Natural killer cell (primary cell): ENCODE data around the gene CALML6. TPM values are rescaled to one million over a fixed set of nuclear protein-coding genes. Genes with fewer than 3 reads are reported as not detected.

Experiments used
- ATAC-seq, 3 donors: fragments of 150-1000 bp in 2 of 3; fragments of 200-7000 bp in 1 of 3; cut with Tn5 transposase; 1 replicate in 1 of 3; 2 replicates in 2 of 3; pipeline ENCODE4 v1.10.0; 2021; ENCODE audit warnings: mild to moderate bottlenecking in 2 of 3, moderate library complexity in 2 of 3
- DNase-seq, 2 donors: peaks; one replicate each; pipeline versions ENCODE4 v3.0.0 to v3.0.0-alpha.2; 2013 to 2021; ENCODE audit warnings: mixed read lengths in 1 of 2
- H3K27ac ChIP-seq: one replicate; pipeline ENCODE4 v1.5.1; 2013; ENCODE audit warnings: mild to moderate bottlenecking, low read length
- H3K27me3 ChIP-seq: one replicate; pipeline ENCODE4 v1.6.1; 2013; ENCODE audit warnings: low read length; ENCODE audit not compliant: control insufficient read depth, insufficient read depth
- H3K36me3 ChIP-seq: one replicate; pipeline ENCODE4 v1.6.1; 2013; ENCODE audit warnings: low read length; ENCODE audit not compliant: control insufficient read depth, insufficient read depth
- H3K4me1 ChIP-seq: one replicate; pipeline ENCODE4 v1.6.1; 2013; ENCODE audit warnings: low read length; ENCODE audit not compliant: control insufficient read depth, insufficient read depth
- H3K4me3 ChIP-seq: one replicate; pipeline ENCODE4 v1.5.1; 2013; ENCODE audit warnings: low read length
- H3K9me3 ChIP-seq: one replicate; pipeline ENCODE4 v1.6.1; 2013; ENCODE audit warnings: low read length; ENCODE audit not compliant: control insufficient read depth, insufficient read depth
- H3K27ac Mint-ChIP-seq, 2 donors: one replicate each; pipeline ENCODE4 v1.8.0; 2022; ENCODE audit warnings: mild to moderate bottlenecking in 2 of 2, mixed read lengths in 2 of 2, moderate library complexity in 1 of 2
- H3K27me3 Mint-ChIP-seq, 2 donors: one replicate each; pipeline ENCODE4 v1.8.0; 2022; ENCODE audit warnings: low read depth in 2 of 2, mixed read lengths in 2 of 2
- H3K36me3 Mint-ChIP-seq: one replicate; pipeline ENCODE4 v1.8.0; 2022; ENCODE audit warnings: mixed read lengths
- H3K4me1 Mint-ChIP-seq, 2 donors: one replicate each; pipeline ENCODE4 v1.8.0; 2022; ENCODE audit warnings: mixed read lengths in 2 of 2
- H3K4me3 Mint-ChIP-seq: one replicate; pipeline ENCODE4 v1.8.0; 2022; ENCODE audit warnings: mild to moderate bottlenecking, moderate library complexity, mixed read lengths
- H3K9me3 Mint-ChIP-seq, 2 donors: one replicate each; pipeline ENCODE4 v1.8.0; 2022; ENCODE audit warnings: mixed read lengths in 2 of 2
- CTCF ChIP-seq: fragments of 200-600 bp; IDR thresholded peaks from one replicate; pipeline ENCODE4 v1.8.0; 2022; ENCODE audit warnings: antibody characterized with exemption
- WGBS: methylation state at CpG from one replicate; pipeline ENCODE4 v1.1.7; 2013; ENCODE audit warnings: missing lambda C conversion rate; ENCODE audit not compliant: insufficient coverage; 5-methylcytosine and 5-hydroxymethylcytosine counted together
- intact Hi-C: fragments of 100-400 bp; cut with micrococcal nuclease; formaldehyde crosslinking; loops from one replicate; pipeline ENCODE4 v1.14.2; 2022
- total RNA-seq, 4 donors: library from RNA; stranded (reverse); fragments of 120-200 nt in 1 of 4; gene quantifications; one replicate each; pipeline versions ENCODE4 v1.2.3 to v1.2.4, GENCODE V29; 2013 to 2022

The CALML6 gene
- total RNA-seq, 3 donors from 2014 or later (not counting 1 experiment from before 2014, with no cell fraction given) = 2.1 to 3.9 (median 2.9) TPM

GRCh38 chr1:1917995-1918900 is 3.2 kb downstream of the CALML6 start:
- peaks cover 0 to 4% of the 10 kb centered on the region in 2 donors for H3K27me3 Mint-ChIP-seq
- Histone ChIP-seq H3K4me3 (no peak overlapping the region), H3K4me1 (peaks cover 22% of the 10 kb centered on the region), H3K36me3 (no peaks in the 10 kb centered on the region), H3K27ac (no peak overlapping the region), H3K27me3 (no peaks in the 10 kb centered on the region), H3K9me3 (no peaks in the 10 kb centered on the region)
- WGBS = 52% methylated on average over 46 of the region's 46 CpGs
- no peaks in the 10 kb centered on the region for H3K36me3 Mint-ChIP-seq
- no peak for DNase-seq
- H3K9me3 Mint-ChIP-seq = no peaks in the 10 kb centered on the region
- no peak for TF ChIP-seq CTCF
- H3K4me3 Mint-ChIP-seq = peak overlapping the region; percentile 56
- no peak for ATAC-seq
- intact Hi-C loops = no loop called here
- peaks cover 0 to 7% of the 10 kb centered on the region in 2 donors for H3K4me1 Mint-ChIP-seq
- no peak overlapping the region for H3K27ac Mint-ChIP-seq

- DNase-seq (no peak), ATAC-seq (peak in 2 of 3 donors; percentile 19 to 29)
- no peaks in the 10 kb centered on the region for H3K36me3 ChIP-seq
- no peaks in the 10 kb centered on the region for H3K9me3 ChIP-seq
- H3K27ac Mint-ChIP-seq = peak within 1 kb of the TSS; percentile 38 to 79
- H3K27ac ChIP-seq = peak within 1 kb of the TSS; percentile 46
- H3K27me3 Mint-ChIP-seq = no peaks in the 10 kb centered on the region
- H3K4me3 ChIP-seq = peak within 1 kb of the TSS; percentile 29
- H3K4me1 ChIP-seq = peaks cover 22% of the 10 kb centered on the region
- H3K27me3 ChIP-seq = no peaks in the 10 kb centered on the region
- WGBS = under 1% methylated on average over 44 of the region's 44 CpGs
- peak within 1 kb of the TSS; percentile 64 for H3K4me3 Mint-ChIP-seq
- no peaks in the 10 kb centered on the region for H3K9me3 Mint-ChIP-seq
- intact Hi-C loops = loop anchor here (1.0 kb wide), 1 partner anchor 10 kb away; no protein-coding TSS in a partner anchor
- peaks cover 0 to 7% of the 10 kb centered on the region in 2 donors for H3K4me1 Mint-ChIP-seq
- no peak for TF ChIP-seq CTCF
- no peaks in the 10 kb centered on the region for H3K36me3 Mint-ChIP-seq
These were observed 3.8 kb downstream of the CALML6 start, which contains the start of gene TMEM52 for GRCh38 chr1:1918901-1919303. TMEM52 (minus strand) TSS chr1:1919279; CDS start chr1:1919265, 14 bp downstream.

GRCh38 chr1:1919304-1920056 is 4.4 kb downstream of the CALML6 start:
- DNase-seq = peak; percentile 96 to 100
- Histone ChIP-seq H3K27ac (peak overlapping the region; percentile 46), H3K4me1 (peaks cover 22% of the 10 kb centered on the region), H3K27me3 (no peaks in the 10 kb centered on the region), H3K9me3 (no peaks in the 10 kb centered on the region), H3K36me3 (no peaks in the 10 kb centered on the region), H3K4me3 (peak overlapping the region; percentile 29)
- intact Hi-C loops = loop anchor here (1.0 kb wide), 1 partner anchor 10 kb away; no protein-coding TSS in a partner anchor
- Mint-ChIP-seq H3K36me3 (no peaks in the 10 kb centered on the region), H3K9me3 (no peaks in the 10 kb centered on the region), H3K27ac (peak overlapping the region; percentile 38 to 79), H3K27me3 (no peaks in the 10 kb centered on the region), H3K4me1 (peaks cover 0 to 7% of the 10 kb centered on the region in 2 donors), H3K4me3 (peak overlapping the region; percentile 64)
- no peak for TF ChIP-seq CTCF
- ATAC-seq = peak; percentile 90 to 97 (median 92)
- 10% methylated on average over 62 of the region's 62 CpGs for WGBS
